VCaP (cell line): ENCODE measurements around the gene GATAD2A.
A peak's percentile ranks its signal among the peaks of the same experiment; 100 is the strongest.
"Not testable (repeated sequence)": the region's sequence is repeated elsewhere in the genome, so short reads cannot be mapped to it uniquely, and the experiment has no call there.

Experiments
- H3K27ac ChIP-seq: fragments of 450-650 bp; 2 replicates; pipeline ENCODE4 v1.5.1; 2017
- TF ChIP-seq, protein P1 (sequence below): fragments of 450-650 bp; conservative IDR thresholded peaks from 2 replicates; pipeline ENCODE4 v1.5.1; 2017; ENCODE audit warnings: mild to moderate bottlenecking, moderate library complexity

The GATAD2A gene

DNA sequence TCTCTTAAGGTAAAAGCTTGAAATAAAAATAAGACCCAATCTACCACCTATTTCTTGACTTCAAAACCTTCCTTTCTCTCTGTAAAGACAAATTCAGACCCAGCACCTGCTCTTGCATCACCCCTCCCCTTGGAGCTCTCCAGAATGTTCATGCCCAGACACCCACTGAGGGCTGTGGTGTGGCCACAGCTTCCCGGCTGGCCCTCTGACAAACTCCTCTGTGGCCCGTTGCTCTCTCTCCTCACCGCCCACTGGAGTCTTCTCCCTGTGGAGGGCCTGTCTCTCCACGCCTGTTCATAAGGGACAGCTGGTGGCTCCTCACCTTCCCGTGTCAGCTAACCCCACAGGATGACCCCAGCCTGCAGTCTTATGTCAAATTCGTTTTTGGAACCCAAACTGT is 60.7 kb downstream of the GATAD2A start:
- no peak overlapping the region for H3K27ac ChIP-seq
- TF ChIP-seq, protein P1, sequence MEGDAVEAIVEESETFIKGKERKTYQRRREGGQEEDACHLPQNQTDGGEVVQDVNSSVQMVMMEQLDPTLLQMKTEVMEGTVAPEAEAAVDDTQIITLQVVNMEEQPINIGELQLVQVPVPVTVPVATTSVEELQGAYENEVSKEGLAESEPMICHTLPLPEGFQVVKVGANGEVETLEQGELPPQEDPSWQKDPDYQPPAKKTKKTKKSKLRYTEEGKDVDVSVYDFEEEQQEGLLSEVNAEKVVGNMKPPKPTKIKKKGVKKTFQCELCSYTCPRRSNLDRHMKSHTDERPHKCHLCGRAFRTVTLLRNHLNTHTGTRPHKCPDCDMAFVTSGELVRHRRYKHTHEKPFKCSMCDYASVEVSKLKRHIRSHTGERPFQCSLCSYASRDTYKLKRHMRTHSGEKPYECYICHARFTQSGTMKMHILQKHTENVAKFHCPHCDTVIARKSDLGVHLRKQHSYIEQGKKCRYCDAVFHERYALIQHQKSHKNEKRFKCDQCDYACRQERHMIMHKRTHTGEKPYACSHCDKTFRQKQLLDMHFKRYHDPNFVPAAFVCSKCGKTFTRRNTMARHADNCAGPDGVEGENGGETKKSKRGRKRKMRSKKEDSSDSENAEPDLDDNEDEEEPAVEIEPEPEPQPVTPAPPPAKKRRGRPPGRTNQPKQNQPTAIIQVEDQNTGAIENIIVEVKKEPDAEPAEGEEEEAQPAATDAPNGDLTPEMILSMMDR: no peak

DNA sequence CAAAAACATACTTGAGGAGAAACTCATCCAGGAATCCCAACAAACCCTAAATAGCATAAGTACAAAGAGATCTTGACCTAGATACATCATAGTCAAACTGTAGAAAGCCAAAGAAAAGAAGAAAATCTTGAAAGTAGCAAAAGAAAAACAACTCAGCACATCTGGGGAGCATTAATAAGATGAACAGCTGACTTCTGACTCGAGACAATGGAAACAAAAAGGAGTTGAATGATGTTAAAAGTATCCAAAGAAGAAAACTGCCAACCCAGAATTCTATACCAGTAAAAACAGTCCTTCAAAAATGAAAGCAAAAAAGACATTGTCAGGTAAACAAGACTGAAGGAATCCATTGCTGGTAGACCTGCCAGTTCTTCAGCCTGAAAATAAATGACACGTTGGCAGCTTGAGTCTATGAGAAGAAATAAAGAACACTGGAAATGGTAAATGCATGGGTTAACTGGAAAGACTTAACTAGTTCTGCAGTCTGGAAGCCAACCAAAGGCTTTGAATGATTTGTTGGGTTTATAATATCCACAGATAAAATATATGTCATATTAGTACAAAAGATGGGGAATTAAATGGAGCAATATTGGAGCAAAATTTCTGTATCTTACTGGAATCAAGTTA is 63.1 kb downstream of the GATAD2A start:
- no peak overlapping the region for H3K27ac ChIP-seq
- TF ChIP-seq, protein P1: no peak

DNA sequence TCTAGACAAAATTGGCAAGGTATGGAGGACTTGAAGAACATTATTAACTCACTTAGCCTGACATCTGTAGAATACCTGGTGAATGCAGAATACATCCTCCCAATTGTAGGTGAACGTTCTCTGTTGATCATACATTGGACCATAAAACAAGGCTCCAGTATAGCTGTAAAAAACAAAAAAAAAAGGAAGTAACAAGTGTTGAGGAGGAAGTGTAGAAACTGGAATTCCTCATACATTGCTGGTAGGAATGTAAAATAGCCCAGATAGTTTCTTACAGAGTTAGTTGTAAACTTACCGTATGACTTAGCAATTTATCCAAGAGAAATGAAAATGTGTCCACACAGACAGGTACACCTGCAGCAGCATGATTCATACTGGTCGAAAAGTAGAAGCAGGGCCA is 65.1 kb downstream of the GATAD2A start:
- TF ChIP-seq, protein P1: no peak

DNA sequence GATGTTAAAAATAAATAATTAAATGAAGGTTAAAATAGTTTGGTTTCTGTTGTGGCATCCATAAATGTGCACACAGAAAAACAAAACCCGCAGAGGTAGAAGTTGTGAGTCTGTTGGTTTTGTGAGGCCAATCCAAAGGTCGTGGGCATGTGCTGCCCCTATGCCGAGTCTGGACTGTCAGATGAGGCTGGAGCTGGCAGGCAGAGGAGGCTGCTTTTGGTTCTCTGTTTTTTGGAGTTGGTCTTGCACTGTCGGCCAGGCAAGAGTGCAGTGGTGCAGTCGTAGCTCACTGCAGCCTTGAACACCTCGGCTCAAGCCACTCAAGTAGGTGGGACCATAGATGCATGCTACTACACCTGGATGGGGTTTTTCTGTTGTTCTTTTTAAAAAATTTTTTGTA is 66.2 kb downstream of the GATAD2A start:
- TF ChIP-seq, protein P1: no peak
- no peak overlapping the region for H3K27ac ChIP-seq

More for the DNA sequence above, 65.1 kb downstream of the GATAD2A start:
- no peak overlapping the region for H3K27ac ChIP-seq

DNA sequence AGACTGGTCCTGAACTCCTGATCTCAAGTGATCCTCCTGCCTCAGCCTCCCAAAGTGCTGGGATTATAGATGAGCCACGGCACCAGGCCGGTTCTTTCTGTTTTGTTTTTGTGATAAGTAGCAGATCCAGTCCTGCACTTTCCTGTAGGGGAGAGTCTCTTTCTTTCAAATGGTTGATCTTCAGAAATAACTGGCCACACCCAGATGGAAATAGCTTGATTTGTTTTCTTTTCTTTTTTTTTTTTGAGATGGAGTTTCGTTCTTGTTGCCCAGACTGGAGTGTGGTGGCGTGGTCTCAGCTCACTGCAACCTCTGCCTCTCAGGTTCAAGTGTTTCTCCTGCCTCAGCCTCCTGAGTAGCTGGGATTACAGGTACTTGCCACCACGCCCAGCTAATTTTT is 66.6 kb downstream of the GATAD2A start:
- not testable (repeated sequence) for H3K27ac ChIP-seq

DNA sequence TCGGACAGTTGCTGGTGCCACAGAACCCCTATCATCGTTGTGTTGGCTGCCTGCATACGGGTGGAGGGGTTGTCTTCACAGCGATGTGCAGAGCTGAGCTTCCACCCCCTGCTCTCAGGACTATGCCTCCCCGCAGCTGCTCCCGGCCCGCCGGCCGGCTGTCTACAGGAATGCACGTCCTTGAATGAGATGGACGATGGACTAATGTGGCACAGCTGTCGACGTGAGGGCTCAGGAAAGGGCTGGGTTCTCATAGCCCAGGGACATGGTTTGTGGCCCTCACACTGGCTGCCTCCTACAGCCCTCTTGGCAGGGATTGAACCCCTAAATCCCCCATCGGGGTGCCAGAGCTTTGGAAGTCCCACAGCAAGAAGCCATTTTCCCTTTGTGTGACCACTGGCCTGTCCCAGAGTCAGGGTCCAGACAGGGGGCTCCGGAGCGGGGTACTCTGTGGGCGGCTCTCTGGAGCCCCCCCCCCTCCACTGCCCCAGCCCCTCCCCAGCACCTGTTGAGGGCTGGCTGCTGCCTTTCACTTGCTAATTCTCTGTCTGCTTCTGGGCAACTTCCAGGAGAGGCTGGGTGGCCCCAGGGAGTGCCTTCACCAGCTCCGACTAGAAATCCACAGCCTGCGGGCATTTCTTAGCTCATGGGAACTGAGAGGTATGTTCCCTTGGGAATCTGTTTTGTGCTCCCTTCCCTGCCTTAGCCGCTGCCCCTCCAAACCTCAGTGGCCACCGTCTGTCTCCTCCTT is 69.7 kb downstream of the GATAD2A start:
- TF ChIP-seq, protein P1: no peak
- H3K27ac ChIP-seq: no peak overlapping the region

DNA sequence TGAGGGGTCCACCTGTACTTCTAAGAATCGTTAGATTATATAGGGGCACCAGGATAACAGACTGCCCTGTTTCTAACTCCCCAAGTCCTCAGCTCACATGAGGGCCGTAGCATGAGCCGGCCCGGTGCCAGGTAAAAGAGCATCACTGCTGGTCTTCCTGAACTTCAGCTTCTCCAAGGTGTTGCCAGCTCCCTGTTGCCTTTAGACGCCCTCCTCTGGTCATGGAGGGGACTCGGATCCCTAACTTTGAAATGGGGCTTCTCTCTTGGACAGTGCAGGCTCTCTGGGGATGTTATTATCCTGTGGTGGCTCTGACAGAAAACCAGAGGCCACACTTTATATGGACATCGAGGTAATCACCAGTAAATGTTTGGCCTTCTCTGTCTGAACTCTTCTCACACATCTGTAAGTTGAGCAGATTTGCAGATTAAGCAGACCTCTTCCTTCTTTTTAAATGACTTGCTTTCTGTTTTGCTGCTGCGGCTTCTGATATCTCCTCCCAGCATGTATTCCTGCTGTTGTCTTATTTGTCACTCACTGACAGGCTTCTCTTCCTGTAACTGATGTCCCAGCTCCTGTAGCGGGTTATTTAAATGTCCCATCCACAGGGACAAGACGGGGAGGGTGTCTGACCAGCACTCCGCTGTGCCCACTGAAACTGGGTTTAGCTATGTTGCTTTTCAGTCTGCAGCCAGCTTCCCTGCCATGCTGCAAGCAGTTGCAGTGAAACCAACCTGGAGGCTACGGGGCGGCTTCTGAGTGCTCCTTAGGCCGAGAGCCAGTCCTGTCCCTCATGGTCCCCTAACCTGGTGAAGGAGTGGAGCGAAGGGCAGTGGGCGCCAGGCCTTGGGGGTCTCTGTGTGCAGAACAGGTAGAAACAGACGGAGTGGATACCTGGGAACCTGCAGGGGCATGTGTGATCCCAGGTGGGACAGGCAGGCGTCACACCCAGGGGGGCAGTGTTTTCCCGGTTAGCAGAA is 70.7 kb downstream of the GATAD2A start:
- no peak overlapping the region for H3K27ac ChIP-seq
- TF ChIP-seq, protein P1: peak; percentile 30
